Kasumi-1 (cell line): ENCODE measurements around the gene LTBP1.
"Not testable (repeated sequence)": the region's sequence is repeated elsewhere in the genome, so short reads cannot be mapped to it uniquely, and the experiment has no call there.

Experiments
- DNase-seq, 2 experiments: peaks; one replicate each; lab custom pipeline; 2025; lab: John Stamatoyannopoulos, UW

Gene LTBP1

DNA sequence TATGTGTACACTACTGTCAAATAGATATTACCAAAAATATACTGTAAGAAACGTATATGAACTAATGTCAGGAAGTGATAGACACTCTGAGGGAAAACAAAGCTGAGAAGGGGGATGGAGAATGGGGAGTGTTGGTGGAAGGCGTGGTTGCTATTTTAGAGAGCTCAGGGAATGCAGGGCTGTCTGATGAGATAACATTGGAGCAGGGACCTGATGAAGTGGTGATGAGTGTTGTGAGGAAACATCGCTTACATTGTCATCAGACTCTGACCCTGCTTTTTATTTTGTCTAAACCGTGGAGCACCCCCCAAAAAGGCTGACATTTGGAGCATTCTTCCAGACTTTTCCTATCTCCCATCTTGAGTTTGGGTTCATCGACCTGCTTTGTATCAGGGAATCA lies 194.7 kb downstream of the LTBP1 start:
- no peak for DNase-seq

DNA sequence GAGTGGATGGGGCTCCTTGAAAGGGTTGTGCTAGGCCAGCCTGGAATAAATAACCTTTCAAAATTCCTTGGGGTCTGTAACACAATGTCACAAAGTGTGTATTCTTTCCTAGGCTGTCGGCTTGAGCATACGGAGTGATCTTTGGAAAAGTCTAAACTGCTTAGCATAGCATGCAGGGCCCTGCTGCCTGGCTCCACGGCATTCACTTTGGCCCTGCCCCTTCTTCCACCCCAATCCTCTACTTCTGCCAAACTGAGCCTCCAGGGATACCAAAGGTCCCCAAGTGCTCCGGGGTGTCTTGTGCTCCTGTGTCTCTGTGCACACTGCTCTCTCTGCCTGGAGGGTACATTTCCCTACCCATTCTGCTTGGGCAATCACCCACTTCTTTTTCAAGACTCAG lies 196.1 kb downstream of the LTBP1 start:
- DNase-seq, result no peak

DNA sequence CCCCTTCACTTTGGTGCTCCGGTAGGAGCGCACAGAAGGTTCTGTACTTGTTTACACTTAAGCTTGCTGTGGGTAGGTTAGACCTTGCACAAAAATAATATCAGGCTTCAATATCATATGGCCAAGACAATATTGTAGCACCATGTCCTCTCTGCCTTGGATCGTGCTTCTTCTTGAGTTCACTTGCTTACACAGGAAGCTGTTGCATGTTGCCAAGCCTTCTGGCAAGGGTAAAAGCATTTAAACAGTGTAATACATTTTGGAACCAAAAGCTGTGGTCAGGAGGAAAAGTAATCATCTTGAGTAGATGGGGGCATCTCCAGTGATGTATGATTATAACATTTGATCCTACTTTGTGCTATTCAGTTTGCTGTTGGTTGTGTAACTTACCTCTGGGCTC lies 197.5 kb downstream of the LTBP1 start:
- no peak for DNase-seq

DNA sequence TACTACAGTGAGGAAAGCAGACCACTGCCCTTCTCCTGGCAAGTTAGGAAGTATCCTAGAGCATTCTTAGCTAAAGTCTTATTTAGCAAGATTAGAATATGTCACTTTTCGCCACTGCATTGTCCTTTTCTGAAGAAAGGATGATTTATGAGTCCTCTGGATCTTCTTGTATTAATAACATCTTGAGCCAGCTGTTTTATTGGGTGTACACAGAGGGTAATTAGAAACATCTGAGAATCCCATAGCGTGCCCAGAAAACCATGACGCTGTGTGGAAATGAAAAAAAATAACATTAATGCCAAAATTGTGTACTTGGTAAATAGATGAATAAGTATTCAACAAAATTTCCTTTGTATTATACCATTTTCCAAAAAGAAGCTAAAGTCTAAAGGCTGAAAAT lies 198.7 kb downstream of the LTBP1 start:
- no peak for DNase-seq

DNA sequence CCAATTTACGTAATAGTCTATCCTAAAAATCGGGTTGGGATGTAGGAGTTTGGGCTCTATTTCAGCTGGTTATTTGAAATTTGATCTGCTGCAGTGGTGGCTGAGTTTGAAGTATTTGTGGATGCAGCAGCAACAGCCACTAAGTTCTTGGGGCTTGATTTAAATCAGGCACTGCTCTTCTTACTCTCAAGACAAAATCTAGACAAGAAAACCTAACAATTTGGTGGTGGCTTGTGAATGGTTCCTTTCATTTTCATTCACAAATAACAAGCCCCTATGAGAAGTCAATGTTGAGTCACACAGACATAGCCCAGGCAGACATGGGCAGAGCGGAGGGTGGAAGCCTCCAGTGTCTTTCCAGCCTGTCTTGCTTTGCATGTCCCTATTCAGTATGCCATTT lies 199.3 kb downstream of the LTBP1 start:
- DNase-seq, result no peak

DNA sequence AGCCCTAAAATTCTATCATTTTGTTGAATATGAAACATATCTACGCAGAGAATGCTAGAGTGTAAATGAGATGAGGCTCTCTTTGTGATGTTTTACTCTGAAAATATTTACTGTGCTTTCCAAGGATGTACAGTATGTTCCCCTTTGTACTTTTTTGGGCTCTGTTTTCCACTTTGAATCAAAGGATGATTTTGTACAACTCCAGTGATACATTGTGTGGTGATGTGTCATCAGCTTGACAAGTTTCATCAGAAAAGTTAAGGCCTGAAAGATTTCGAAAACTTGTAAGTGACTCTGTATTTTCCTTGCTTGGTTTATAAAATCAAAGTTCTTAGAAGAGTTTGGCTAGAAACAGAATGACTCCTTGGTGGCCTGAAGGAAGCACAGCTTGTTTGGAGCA lies 206.3 kb downstream of the LTBP1 start:
- no peak for DNase-seq

DNA sequence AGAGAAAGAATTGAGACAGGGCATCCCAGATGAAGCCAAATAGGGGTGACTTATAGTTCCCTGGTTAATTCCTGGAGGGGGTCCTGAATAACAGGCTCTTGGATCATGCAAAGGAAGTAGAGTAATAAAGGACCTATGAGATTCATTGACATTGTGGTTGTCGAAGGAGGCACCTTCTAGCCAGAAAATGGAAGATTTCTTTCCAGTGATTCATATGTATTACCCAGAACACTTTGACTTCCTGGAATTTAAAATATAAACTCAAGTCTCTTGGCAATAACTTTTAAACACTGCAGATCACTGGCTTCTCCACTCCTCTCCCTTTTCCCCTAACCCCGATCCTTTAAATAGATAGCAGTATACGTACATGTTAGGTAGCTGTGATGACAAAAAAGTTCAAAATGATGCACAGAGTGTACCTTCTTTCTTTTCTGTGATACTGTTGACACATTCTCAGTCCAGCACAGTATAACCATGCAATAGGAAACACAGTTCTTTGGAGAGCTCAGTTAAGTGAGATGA lies 211.8 kb downstream of the LTBP1 start:
- DNase-seq, result no peak

DNA sequence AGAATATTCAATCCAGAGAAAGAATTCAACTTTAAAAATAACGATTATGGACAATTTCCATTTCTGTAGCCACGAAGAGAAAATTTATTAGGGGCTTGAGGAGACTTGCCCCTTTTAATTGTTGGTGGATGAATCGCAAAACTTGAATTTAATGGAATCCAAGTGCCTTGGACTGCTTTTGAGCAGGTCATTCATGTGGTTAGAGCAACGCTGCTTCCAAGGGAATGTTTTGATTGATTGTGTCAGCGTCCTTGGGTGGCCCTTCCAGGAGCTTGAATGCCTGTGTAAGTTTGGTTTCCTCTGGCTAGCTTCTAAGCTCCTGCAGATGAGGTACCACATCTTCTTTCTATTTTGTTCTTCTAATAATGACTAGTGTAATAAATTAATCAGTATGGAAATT lies 213.4 kb downstream of the LTBP1 start:
- no peak for DNase-seq

DNA sequence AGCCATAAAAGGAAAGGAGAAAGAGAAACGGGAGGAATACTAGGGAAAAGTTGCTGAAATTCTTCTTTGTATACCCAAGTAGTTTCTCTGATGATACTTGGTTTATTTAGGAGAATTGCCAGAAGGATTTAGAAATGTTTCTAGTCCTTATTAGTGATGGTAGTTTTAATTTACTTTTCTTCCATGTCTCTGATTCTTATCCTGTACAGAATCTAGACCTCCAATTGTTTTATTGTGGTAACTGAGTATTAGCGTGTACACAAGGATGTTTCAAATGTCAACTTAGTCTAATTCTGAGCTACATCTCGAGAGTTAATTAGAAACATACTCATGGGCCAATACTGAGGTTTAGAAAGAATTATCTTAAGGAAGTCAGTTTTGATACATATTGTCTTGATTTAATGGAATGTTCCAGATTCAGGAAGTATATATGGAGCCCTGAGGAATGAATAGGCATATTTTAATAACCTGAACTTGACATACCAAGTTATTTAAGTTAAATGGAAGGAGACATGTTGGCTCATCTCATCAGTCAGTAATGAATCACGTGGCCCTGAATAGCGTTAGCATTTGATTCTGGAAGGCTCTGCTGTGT lies 219.6 kb downstream of the LTBP1 start:
- DNase-seq, result no peak

DNA sequence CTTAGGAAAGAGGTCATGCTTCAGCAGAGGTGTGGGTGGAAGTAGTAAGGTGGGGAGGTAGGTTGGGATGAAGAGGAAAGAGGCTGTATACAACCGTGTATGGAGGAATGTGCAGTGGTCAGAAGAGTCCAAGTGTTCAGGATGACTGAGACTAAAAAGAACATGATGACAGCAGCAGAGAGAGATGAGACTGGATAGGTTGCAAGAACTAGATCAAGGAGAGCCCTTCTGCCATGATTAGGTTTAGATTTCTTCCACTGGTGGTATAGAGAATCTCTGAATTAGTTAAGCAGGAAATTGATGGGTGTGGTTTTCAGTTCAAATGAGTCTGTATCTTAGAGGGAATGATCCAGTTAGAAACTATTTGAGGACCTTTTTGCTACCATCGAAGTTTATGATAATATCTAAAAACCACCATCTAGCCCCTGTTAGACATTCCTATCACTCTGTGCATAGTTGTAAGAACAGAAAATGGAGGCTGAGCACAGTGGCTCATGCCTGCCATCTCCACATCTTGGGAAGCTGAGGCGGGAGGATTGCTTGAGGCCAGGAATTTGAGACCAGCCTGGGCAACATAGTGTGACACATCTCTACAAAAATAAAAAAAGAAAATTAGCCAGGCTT lies 221.0 kb downstream of the LTBP1 start:
- no peak for DNase-seq

DNA sequence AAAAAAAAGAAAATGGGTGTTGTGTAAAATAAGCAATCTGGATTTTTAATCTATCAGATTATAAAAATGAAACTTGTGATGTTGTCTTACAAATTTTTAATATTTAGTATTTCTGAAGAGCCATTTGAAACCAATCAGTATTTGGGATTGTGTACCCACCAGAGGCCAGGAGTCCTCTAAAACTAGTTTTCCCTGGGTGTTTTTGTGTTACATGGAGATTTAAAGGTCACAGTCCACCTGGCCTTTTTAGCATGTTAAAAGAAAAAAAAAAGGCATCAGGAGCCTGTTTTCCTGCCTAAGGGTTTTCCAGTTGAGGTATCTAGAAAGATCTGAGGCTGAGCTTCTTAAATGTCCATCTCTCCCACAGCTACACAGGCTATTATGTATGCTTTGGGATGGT lies 221.7 kb downstream of the LTBP1 start:
- DNase-seq, result no peak

DNA sequence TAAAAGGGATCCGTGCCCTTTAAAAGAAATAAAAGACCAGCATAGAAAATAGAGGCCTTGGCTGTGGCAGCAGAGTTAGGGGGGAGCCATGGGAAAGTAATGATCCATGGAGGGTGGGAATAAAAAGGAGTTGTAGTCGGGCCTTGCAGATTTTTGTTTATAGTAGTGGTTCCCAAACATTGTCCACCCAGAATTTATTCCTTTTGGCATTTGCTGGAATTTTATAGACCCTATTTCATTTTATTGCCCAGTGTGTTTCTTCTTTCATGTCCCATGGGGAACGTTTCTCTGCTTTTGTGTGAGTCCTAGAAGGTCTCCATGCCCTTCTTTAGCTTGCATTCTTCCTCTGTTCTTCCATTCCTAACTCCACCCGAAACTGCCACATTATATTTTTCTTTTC lies 222.2 kb downstream of the LTBP1 start:
- DNase-seq, result no peak

DNA sequence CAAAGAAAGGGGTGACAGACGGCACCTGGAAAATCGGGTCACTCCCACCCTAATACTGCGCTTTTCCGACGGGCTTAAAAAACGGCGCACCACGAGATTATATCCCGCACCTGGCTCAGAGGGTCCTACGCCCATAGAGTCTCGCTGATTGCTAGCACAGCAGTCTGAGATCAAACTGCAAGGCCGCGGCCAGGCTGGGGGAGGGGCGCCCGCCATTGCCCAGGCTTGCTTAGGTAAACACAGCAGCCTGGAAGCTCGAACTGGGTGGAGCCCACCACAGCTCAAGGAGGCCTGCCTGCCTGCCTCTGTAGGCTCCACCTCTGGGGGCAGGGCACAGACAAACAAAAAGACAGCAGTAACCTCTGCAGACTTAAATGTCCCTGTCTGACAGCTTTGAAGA lies 223.5 kb downstream of the LTBP1 start:
- DNase-seq, result not testable (repeated sequence)

DNA sequence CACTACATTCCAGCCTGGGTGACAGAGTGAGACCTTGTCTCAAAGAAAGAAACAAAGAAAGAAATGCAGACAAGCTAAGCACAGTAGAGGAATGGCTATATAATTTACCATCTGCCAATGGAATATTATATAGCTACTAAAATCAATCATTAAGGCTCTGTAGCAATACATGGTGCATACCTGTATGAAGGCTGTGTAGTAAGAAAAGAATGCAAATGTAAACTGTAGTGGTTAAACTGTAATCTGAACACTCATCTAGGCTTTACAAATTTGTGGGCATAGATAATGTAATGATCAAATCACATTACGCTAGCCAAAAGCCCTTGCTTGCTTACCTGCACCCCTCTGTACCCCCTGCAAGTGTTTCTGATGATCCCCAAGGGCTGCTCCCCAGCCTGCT lies 230.9 kb downstream of the LTBP1 start:
- DNase-seq, result no peak

DNA sequence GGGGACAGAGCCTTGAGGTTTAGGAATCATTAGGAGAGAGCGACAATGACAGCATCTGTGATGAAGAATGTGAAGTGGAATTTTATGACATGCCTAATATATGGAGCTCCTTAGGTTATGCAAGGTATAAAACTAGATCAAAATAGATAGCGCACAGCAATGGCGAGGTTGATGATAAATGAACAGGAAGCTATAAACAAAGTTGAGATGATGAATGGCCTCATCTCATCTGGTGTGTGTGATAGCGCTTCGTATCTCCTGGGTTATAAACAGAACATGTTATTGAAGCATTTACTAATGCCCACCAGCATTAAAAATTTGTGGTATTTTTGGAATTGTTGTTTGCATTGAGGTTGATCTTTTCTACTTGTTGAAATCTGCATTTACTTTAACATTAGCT lies 231.5 kb downstream of the LTBP1 start:
- DNase-seq, result no peak

DNA sequence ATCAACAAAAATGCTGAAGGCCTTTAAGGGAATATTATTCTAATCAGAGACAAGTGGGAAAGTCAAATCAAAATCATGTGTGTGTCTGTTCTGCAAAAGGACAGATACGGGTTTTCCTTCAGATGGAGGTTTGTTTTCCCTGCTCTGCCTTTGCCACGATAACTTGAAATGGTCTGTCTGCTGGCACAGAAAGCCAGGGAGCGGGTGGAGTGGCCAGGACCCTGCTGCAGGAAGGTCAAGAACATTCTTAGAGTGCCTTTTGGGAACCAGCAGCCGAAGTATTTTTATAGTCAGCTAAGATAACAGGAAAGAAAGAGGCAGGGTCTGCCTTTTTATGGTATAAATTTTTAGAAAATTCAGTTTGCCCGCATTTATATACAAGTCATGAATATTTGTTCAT lies 234.2 kb downstream of the LTBP1 start:
- no peak for DNase-seq

DNA sequence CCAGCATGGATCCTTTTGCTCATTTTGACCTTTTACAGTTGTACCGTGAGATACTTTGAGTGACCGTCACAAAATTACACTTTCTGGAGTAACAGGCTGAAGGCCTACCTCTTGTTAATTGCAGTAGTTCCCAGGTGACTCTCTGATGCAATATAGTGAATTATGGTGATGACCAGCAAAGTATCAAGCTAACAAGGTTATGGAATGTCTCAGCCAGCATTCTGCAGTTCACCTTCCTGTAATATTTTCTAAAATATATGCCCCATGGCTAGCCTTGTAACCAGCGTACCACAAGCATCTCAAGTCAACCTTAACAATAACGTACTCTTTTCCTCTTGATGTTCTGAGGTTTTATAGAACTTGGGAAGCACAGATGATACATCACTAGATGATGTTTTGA lies 234.7 kb downstream of the LTBP1 start:
- no peak for DNase-seq

DNA sequence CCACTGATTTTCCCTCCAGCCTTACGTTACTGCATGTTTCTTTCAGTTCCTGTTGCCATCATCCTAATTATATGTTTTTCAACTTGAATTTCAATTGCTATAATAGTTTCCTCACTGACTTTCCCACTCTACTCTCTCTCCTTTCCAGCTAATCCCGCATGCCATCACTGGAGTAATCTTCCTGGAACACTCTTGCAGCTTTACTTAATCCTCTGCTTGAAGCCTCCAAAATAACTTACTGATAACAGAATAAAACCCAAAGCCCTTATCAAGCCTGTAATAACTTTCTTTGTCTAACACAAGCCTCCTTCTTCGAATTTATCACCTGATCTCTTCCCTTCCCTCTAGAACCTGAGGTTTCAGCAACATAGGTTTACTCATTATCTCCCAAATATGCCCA lies 237.3 kb downstream of the LTBP1 start:
- DNase-seq, result no peak

DNA sequence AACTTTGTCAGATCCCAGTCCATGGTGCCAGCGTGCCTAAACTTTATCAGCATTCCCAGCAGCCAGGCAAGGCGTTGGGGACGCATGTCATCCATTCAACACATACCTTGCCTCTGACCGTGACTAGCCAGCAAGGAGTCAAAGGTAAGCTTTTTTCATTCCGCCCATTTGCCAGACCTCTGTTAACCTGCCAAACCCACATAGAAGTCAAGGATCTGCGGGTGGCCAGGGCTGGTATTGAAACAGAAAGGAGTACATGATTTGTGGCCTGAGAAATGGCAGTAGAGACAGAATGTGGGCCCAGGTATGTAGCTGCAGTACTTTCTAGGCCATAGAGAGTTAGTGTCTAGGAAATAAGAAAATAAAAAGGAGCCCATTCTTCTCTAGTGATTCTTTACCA lies 240.2 kb downstream of the LTBP1 start:
- DNase-seq, result no peak

DNA sequence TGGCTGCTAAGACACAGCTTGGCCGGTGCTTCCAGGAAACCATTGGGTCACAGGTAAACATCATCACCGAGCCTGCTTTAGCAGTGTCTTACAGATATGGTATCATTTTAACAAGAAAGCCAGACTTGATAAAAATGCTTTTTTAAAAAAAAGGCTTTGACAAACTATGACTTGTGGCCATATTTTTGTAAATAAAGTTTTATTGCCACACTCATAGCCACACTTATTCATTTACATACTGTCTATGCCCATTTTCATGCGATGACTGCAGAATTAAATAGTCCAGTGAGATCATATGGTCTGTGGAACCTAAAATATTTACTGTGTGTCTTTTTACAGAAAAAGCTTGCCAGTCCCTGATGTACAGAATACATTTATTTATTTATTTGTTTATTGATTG lies 242.0 kb downstream of the LTBP1 start:
- no peak for DNase-seq

DNA sequence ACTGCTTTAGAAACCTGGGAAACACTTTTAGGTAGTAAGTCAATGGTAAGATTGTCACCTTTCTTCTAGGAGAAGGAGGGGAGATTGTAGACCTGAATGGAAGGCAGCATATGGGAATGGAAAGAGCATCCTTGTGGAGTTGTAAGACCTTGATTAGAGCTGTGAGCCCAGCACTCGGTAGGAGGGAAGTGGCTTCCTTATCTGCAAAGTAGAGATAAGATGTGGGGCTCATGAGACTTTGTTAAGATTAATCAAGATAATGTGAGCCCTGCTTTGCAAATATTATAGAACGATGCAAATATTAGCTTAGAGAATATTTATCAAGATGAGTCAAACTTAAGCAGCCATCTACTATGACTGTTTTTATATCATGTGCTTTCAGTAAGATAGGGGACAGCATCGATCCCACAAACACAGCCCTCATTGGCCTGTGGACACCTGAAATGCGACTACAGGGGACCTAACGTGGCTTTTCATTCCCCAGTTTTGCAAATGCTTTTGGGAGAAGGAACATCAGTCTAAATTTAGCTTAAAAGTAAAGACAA lies 243.7 kb downstream of the LTBP1 start:
- no peak for DNase-seq

DNA sequence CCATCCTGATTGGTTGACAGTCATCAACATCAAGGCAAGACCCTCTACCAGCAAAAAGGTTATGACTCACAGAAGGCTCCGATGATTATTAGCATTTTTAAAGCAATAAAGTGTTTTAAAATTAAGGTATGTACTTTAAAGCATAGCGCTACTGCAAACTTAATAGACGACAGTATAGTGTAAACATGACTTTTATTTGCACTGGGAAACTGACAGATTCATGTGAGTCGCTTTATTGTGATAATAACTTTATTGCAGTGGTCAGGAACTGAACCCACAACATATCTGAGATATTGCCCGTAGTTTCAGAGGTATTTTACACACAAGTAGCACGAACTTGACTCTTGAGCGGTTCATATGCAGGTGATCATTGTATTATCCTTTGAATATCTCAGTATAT lies 249.1 kb downstream of the LTBP1 start:
- DNase-seq, result no peak

DNA sequence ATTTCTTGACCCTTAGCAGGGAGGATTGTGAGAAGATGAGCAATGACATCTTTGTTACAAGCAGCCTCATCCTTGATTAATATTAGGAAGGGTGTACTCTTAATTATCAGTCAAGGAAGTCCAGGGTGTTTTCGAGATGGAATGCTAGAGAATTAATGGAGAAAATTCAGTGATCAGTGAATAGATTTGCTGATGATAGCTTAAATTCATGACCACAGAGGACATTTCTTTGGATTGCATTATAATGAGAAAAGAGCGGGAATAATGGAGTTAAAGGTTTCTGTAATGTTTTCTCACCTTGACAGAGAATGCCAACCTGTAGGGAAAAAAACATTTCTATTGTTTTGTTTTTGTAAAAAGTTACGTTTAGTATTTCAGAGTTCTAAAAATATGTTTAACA lies 249.9 kb downstream of the LTBP1 start:
- DNase-seq, result no peak
